HG02852 (cell line): ENCODE results near the gene ITGA1.

Experiments
- ATAC-seq: cut with Tn5 transposase; IDR thresholded peaks from one replicate; pipeline ENCODE4 v1.9.1; 2021; ENCODE audit warnings: mild to moderate bottlenecking, moderate library complexity; ENCODE audit not compliant: unreplicated experiment

ITGA1 gene

DNA sequence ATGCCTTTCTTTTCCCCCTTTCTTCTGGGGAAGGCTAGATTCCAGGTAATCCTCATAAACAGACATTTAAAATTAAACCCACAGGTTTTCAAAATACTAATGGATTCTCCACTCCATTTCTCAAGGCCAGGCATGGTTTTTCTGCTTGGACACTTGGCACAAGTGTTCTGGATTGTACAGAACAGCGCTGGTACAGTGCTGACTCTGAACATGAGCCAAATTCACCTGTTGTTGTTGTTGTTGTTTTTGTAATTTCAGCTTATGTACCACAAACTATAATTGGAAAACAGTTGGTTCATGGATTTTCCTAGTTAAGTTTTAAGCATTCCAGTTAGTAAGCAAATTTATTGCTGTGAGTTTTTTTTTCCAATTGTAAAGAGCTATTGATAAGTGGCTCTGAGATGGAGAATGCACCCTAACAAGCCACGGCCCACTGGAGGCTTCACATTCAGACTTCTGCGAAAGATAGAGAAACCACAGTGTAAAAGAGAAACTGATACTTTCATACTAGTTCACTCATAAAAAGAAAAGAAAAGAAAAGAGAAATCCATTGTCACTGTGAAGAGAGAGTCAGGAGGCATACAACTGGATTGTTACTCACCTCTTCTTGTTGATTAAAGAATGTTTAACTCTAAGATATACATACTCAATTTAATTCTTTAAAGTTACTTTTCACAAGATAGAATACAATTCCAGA, 16.2 kb upstream of the ITGA1 start:
- ATAC-seq = peak; percentile 95

DNA sequence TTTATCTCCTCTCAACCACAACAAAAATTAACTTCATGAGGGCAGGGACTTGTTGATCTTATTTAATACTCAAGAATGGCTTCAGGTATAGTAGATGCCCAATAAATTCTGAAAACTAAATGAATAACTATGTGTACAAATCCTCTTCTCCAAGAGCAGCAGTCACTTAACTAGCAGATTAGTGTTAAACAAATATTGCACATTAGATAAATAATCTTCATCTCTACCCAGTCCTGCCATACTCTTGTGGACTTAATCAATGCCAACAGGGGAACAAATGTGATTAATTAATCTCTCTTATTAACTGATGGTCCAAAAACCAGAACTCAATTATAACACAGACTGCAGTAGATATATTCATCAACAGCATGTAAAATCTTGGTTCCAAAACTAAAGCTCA, 15.0 kb upstream of the ITGA1 start:
- no peak for ATAC-seq

DNA sequence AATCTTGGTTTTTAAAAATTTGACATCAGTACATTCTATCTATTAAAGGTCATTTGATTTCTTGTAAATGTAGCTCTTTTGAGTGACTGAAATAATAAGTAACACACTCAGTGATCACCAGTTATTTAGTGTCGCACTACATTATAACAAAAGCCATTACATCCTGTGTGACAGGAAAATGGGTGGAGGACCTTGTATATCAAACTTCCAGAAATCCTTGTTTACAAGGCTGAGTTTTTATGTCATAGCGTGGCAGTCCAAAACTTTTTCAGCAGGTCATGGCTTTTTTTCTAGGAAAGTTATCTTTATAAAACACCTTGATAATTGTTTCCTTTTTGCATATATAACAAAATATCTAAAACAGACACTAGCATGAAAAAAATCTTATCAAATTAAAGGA, 14.4 kb upstream of the ITGA1 start:
- no peak for ATAC-seq

DNA sequence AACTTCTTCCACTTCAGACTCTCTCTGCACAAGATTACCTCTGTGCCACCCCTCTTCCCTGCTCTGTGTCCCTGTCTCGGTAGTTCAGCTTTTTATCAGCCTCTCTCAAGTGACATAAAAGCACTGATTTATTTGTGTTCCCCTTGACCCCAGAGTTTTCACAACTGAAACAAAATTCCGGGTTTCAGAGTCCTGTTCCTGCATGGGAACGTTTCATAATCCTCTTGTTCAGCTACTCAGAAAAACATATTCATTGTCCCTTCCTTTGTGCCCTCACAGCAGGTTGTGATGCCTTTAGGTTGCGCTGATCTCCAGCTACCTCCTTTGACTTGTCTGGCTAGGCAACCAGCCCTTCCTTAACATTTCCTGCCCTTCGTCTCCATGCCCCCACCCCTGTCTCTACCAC, 13.7 kb upstream of the ITGA1 start:
- ATAC-seq = no peak

DNA sequence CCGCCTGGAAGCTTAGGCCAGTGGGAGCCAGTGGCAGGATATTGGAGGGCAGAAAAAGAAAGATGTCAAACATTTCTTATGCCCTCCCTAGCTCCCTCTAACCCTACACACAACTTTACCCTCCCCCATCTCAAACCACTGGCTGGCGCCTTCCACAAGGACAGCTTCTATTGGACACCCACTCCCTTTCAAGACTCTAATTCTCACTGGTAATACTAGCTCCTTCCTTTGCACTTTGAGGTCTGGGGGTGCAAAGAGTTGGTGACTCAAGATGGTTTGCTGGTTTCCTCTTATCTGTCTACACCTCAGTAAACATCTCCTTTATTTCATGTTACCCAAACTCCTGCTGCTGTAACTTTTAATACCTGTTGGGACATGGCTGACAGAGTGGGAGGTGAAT, 11.6 kb upstream of the ITGA1 start:
- ATAC-seq = no peak

DNA sequence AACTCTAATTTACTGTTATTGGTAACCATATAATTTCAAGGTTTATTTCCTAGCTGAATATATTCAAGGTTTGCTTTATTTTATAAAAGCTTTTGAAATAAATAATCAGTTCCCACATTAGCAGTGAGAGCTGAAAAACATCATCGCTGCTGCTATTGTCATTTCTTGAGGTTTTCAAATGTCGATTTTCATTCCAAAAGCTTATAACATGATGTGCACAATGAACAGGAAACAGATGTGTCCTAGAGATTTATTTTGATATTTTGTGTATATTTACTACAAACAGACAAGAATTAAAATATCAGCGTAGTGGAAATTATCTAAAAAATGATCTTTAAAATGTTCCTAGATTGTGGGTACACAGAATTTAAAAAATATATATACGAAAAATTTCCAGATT, 10.5 kb upstream of the ITGA1 start:
- ATAC-seq = no peak

DNA sequence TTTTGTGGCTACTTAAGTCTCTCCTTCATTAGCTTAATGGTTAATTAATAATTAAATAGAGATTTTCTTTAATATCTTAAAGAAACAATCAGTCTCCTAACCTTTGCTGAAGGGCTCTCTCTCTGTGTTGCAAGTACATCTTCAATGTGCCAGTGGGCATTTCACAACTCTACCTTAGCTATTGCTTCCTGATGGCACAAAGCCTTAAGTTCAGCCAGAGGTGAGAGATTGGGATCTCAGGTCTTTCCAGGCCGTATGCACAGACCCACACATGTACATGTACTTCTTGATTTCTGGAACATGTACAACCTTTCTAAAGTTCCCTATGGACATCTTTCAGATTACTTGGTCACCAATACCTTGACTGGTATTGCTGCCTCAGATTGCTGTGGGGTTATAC, 8.9 kb upstream of the ITGA1 start:
- ATAC-seq = no peak

DNA sequence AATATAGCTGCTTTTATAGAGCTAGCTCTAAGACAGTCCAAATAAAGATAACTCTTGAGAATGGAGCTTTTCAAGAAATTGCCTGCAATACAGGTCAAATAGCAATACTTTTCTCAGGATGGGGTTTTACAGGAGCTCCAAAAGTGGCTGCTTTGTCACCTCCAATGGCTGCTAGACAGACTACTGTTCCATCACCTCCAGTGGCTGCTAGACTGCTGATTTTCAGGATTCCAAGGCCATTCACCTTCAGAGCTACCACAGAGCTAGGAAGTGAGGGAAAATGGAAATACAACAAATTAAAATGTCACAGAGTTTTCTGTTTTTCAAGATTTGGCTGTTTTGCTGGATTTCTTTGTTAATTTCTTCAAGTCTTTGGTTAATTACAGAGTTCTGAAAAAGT, 8.5 kb upstream of the ITGA1 start:
- no peak for ATAC-seq

DNA sequence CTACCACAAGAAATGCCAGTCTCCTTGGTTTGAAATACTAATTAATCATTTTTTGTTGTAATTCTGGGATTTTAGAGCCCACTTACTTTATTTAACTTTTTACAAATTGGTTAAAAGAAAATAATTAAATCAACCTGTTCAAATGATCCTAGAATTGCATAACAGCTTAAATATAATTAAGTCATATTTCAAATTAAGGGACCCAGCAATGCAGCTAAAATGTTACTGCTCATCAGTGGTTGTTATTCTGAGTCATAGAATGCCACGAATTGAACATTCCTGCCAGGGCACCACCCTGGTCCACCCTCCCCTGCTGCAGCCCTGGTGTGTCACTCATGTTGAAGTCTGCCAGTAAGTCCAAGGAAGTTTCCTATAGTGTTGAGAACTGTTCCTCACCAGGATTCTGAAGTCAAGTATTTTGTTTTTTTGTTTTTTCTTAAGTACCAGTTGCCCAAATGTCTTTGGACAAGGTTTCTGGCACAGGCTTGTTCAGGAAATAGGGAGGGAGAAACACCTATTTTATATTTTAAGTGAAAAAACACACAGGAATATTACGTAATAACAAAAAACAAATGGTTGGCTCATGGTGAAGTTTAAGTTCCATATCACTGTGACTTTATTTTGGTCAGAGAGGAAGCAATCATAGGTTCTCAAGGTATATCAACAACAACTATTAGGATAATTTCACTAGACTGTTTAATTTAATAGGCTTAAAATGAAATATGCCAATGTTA, 4.3 kb upstream of the ITGA1 start:
- no peak for ATAC-seq

DNA sequence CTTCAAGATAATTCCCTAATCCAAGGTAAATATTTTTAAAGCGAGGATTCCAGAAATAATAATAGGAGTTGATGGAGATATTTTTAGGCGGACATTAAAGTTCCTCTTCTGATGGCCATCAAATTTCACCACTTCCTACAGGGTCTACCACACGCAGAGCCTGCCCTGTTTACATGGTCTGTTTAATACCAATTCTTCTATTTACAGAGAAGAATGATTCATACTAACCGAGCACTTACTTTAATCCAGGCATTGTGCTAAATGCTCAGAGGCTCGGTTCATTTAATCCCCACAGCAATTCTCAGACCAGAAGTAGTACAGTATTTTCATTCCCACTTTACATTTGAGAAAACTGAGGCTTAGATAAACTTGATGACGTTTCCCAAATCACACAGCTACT, 3.0 kb upstream of the ITGA1 start:
- ATAC-seq = no peak

DNA sequence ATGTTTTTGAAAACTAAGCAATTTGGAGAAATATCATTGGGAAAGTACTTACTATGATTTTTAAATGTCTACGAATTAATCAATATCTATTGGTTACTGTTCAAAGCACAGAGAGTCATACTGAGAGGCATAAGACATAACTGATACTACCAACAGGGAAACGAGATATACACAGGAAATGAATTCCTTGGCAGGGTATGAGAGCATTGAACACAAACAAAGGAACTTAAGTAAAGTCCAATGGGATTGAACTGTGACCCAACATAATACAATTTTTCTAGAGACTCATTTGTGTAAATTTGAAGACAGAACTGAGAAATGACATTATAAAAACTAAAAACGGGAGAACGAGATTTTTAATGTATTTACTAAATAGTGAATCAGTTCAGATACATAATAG, 1.3 kb upstream of the ITGA1 start:
- no peak for ATAC-seq

DNA sequence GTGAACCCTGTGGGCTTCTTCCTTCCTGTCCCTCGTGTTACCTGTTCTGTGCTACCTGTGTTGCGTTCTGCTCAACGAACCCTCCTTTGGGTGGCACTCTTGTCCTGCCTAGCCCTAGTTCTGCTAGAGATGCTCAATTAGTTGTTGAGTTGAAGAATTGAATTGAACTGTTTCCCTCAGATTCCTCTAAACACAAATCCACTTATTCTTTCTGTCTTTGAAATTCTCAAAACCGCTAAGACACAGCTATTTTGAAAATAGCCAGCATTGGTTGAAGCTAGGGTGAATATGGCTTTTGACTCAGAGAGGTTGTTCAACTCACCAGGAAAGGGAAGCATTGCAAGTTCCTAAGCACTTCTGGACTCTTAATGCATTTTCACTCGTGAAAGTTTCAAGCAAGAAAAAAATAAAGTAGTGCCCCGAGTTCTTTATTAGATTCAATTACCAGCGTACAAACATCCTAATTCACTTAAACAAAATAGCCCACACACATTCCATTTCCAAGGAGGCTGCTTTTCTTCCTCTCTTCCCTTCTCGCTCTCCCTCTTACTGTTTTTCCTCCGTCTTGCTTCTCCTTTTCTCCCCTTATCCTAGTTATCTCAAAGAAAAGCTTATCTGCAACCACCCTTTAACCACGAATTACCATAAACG, 642 bp upstream of the ITGA1 start:
- peak; percentile 25 for ATAC-seq

DNA sequence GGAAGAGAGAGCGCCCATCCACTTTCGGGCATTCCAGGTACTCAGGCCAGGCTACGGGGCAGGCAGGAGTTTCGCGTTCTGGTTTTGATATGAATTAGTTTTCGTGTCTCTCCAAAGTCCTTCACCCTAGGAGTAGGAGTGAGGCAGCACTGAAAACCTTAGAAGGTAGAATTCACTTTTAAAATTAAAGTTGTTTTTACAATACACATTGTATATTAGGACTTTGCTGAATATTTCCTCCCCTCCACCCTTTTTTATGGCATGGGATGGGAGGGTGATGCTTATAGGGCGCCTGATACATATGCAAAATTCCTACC, 747 bp downstream of the ITGA1 start:
- ATAC-seq = no peak

DNA sequence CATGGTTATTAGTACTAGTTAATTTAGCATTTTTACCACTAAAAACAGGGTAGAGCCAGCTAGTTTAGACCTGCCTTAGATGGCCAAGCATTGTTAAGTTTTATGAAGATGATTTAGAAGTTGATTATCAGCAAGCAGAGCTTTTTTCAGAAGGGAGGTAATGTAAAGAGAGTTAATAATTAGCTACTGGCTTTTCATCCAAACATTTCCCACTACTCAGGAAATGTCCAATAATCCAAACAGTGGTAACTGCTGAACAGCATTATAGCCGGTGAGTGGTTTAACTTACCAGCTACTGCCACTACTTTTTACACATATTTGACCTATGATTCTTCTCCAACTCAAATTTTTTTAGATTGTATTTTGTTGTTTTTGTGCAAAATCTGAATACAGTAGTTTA, 1.7 kb downstream of the ITGA1 start:
- ATAC-seq = no peak

DNA sequence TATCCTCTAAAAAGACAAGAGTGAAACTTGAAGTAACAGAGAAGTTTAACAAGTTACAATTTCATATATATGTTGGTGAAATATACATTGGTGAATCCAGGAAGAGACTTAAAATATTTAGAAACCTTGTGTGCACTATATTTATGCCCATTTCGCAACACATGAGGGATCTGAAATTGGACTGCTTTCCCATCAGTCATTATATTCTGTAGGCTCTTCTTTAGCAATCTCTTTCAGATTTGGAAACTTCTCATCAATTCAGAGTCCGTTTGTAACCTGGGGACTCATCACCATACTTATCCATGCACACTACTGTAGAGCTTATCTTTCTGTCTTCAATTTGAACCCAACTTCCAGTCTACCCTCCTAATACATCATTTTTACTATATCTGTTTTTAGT, 2.1 kb downstream of the ITGA1 start:
- ATAC-seq = no peak

DNA sequence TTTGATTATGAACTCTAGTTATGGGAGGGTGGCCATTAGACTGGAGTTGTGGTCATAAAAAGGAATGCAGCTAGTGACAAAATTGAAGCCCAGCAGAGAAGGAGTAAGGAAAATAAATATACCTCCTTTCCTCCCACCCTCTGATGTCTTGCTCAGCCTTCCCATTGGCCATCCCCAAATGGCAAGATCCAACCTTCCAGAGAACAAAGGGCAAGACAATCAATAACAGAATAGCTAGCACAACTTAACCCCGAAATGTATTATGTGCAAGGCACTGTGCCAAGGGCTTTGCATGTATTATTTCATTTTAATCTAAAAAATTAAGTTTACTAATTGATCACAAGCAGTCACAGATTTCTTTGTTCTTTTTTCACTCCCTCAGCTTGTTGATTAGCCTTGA, 3.6 kb downstream of the ITGA1 start:
- ATAC-seq = no peak

DNA sequence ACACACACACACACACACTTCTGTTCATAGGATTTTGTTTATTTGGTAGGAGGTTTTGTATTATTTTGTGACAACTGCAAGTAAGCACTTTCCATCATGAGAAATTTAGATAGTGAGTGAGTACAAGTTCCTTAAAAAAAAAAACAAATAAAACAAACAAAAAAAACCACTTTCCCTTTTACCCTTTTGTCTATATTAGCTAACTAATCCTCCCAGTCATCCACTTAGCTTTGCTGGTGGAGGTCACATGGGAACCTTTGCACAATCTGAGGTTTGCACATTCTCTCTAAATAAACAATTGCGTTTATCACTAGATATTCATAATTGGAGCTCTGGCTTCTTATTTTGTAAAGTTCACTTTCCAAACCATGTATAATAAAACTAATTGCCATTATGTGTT, 6.8 kb downstream of the ITGA1 start:
- ATAC-seq = no peak

DNA sequence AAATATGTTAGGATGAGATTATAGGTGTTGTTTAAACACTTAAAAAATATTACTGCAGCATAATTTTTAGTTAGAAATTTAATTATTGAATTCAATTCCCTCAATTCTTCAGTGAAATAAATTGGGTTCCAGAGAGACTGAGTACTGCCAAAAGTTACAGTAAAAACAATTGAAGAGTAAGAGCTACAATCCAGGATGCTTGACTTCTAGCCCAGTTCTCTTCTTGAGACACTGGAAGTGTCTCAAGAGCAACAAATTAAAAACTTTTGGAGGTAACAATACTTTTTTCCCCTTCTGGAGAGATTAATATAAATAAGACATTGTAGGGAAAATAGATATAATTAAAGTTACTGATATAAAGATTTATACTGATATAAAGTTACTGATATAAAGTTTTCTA, 8.3 kb downstream of the ITGA1 start:
- ATAC-seq = no peak

DNA sequence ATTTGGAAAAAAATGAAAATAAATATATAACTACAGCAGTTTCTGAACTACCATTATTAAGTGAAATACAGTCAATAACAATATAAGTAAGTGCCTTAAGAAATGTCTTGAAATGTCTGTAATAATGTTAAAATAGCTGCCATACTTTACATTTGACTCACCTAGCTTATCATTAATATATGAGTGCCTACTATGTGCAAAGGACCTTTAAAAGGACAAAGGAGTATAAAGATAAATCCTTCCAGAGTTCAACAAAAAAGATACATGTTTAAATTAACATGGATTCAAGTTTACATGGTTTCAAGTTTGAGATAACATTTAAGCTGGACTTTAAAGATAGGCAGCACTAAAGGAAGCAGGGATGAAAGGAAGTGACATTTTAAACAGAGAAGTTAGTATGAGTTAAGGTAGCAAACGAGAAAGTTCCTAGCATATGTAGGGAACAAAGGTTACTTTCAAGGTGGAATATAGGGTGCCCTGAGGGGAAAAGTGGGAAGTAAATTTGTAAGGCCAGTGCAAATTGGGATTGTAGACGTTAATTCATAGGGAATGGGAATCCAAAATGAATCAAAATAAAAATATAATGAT, 8.9 kb downstream of the ITGA1 start:
- no peak for ATAC-seq

DNA sequence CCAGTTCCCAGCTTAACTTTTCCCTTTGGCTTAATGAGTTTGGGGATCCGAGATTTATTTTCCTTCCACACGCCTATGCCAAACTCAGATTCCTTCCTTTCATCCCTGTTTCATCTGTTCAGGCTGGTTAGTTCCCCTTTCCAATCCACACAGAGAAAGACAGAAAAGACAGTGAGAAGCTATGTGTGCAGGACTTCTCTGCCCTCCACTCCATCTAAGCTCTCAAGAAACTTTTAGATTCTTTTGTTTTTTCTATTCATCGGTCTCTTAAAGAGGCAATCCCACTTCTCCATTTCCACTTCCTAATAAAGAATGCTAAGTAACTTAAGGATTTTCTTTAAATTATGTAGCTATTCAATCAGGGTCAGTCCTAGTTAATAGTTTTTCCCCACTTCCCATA, 11.2 kb downstream of the ITGA1 start:
- no peak for ATAC-seq

DNA sequence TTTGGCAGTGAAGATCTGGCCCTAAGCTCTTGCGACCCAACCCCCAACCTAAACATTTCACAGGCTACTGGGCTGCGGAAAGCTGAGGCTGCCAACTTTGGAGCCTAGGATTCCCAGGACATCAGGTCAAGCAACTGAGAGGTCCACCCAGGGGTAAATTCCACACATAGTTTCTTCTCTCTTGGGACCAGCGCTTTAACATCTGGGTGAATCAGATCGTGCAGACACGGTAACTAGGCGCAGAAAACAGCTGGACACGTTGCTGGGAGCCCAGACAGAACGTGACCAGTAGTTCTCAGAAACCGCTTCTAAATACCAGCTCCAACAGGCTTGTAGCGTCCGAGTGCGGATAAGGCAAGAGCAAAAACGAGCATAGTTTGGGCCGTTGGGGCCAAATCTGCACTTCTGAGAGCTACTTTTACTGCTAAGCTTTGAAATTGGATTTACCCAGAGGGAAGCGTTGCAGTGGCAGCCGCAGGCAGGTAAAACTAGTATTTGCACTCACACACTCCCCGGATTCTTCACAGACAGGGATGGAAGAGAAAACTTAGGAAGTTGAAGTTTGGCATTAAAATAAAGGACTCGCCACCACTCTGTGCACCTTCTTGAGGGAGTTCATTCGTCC, 11.8 kb downstream of the ITGA1 start:
- peak; percentile 25 for ATAC-seq

DNA sequence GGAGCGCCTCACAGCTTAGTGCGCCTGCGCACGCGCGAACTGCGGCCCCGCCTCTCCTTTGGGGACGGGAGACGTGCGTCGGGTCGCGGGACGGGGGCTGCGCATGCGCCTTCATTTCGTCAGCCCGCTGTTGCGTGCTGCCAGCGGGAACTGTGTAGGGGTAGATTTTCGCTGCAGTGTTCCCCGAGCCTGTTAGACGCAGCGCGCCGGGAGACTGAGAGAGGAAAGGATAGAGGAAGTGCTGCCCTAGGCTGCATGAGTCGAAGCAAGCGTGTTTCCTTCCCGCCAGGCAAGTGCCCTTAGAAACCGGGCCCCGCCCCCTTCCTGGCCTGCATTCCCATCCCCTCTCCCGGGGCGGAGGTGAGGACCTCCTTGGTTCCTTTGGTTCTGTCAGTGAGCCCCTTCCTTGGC, 12.3 kb downstream of the ITGA1 start:
- ATAC-seq = peak; percentile 82
